NCI-H2196 treated with DMSO at 0.1 percent for 48 hours (cell line): ENCODE results near the gene PER1.

Experiments
- DNase-seq: peaks from one replicate; lab custom pipeline; 2025; ENCODE audit not compliant: unreplicated experiment; lab: John Stamatoyannopoulos, UW

PER1 gene

GRCh38 chr17:8142158-8142886 lies 9.9 kb downstream of the PER1 start:
- no peak for DNase-seq

GRCh38 chr17:8141741-8142140 lies 10.5 kb downstream of the PER1 start:
- DNase-seq: no peak

- no peak for DNase-seq
Observed at GRCh38 chr17:8141045-8141444, 11.2 kb downstream of the PER1 start.

- no peak for DNase-seq
Observed at GRCh38 chr17:8140065-8141029, 11.9 kb downstream of the PER1 start.

- peak; percentile 79 for DNase-seq
Observed at GRCh38 chr17:8138672-8139371, 13.4 kb downstream of the PER1 start.

GRCh38 chr17:8138374-8138671 lies 13.9 kb downstream of the PER1 start:
- DNase-seq: no peak

DNA sequence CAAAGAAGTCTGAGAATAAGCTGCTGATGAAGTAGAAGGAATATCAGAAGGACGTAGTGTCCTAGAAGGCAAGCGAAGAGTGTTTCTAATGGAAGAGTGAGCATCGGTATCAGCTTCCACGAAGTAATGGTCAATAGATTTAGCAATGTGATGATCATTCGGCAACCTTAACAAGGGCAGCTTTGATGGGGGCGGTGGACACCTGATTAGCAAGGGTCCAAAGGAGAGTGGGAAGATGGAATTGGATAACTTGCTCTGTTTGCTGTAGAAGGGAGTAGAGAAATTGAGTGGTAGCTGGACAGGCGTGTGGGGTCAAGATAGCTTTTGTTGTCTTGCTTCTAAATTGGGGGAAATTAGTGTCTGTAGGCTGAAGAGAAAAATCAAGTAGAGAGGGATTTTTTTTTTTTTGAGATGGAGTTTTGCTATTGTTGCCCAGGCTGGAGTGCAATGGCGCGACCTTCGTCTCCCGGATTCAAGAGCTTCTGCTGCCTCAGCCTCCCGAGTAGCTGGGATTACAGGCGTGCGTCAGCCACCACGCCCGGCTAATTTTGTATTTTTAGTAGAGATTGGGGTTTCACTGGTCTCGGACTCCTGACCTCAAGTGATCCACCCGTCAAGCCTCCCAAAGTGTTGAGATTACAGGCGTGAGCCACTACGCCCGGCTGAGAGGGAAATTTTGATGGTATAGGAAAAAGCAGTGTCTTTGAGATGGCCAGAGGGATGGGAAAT lies 14.4 kb downstream of the PER1 start:
- no peak for DNase-seq

- no peak for DNase-seq
Observed at GRCh38 chr17:8133941-8134340, 18.3 kb downstream of the PER1 start.

DNA sequence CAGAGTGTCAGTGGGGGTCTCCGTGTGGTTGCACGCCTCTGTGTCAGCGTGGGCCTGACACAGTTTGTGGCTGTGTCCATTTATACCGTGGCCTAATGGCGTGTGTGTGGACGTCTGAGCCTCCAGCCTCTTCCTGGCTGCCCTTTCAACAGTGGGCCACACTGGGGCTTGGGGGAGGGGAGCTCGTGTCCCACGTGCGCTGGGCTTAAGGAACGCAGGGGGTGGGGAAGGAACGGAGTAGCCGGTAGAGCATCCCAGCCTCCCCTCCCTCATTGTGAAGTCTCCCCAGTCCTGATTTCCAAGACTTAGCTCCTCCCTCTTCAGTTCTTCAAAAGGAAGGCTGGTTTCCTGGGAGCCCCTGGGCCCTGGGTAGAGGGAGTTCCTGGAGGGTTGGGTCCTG lies 18.8 kb downstream of the PER1 start:
- no peak for DNase-seq

- DNase-seq: no peak
Observed at GRCh38 chr17:8131844-8132441, 20.3 kb downstream of the PER1 start.

GRCh38 chr17:8128125-8128784 lies 23.9 kb downstream of the PER1 start:
- DNase-seq: no peak

DNA sequence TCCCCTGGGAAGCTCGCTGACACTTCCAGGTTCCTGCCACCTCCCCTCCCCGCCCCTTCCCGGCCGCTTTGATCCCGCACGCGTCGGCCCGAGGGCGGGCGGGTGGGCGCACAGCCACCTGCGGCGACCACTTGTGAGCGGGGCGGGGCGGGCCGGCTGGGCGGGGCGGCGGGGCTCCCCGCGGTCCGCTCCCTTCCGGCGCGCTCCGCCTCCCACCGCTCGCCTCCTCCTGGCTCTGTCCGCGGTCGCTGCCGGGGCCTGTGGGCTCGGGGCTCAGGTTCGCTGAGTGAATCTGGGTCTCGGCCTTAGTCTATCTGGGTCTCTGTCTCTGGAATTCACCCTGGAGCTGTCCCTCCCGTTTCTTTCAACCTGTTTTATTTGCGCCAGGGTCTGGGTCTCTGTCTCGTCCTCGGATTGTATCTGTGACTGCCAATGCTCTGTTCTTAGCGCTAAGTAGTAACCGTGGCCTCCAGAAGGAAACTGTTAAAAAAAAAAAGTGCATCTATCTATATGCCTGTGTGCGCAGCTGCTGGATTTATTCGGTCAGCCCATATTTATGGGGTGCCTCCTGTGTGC lies 25.6 kb downstream of the PER1 start:
- no peak for DNase-seq

DNA sequence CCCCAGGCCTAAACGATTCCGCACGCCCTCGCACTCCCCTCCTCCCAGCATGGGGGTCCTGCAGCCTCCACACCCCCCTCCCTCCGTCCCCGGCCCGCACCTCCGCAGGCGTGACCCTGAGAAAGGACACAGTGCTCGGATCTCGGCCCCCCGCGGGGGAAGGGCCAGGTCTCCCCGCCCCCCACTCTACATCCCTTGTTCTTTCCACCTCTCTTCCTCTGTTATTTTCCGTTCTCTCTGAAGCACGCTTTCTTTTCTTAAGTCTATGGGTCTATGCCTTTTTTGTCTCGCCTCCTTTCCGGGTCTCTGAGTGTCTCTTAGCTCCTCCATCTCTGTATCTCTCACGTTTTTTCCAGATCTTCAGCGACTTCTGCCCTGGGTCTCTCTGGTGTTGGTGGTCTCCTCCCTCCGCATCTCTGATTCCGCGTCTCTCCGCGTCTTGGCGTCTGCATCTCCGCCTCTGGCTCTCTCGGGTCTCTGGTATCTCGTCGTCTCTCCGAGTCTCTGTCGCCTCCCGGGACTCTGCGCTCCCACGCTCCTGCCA lies 26.2 kb downstream of the PER1 start:
- no peak for DNase-seq

DNA sequence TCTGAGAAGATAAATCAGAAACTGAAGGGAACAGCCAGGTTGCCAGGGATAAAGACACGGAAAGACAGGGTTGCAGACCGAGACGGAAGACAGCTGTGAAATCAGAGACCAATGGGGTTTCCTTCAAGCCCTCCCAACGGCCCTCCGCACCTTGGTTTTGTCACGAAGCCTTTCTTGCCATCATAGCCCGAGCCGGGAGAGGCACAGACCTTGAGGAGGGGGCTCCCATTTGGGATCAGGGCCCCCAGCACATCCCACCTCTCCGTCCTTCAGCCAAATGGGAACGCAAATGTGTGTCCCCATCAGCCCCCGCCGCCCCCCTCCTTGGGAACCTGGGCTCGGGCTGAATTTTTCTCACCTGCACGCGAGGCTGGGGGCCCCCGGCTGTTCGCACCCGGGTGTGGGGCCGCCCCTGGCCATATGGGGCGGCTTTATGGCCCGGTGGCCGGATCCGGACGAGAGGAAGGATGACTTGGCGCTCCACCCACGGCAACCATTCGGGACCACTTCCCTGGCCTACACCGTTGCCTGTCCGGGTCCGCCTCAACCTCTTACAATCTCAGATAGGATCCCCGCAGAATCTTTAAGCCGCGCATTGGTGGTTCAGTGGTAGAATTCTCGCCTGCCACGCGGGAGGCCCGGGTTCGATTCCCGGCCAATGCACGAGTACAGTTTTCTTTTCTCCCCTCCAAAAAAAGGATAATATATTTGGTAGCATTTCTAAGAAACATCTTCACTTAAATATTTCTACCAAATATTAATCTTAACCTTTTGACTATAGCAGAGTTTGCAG lies 26.9 kb downstream of the PER1 start:
- no peak for DNase-seq

DNA sequence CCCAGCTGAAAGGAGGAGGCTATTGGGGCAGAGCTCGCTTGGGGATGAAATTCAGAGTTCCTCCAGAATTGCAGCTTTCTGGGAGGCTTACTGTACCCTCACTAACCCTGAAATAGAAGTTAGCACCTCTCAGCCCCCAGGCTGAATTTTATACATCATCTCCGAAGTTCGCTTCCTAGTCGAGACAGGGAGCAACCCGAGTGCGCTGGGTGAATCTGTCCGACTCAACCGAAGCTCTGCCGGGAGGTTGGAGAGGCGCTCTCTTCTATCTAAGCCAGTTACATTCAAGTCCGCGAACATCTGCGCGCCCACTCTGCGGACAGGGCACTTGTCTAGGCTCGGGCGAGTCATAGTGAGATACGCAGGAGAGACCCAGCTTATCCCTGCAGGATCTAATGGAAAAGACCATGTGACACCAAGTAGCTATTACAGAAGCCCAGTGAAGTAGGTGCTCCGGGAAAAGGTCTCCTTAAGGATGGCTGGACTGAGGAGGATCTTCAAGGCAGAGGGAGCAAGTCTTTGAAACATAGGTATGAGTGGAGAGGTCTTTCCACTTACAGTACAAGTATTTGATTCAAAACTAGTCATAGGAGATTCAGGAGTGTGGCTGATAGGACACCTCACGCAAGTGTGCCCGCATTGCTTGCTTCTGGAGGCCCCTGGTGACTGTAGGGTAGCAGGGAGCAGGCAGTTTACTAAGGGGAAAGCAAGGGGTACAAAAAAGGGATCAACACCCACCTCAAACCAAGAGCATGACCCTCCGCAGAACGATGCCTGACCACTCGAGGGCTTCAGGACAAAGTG lies 27.7 kb downstream of the PER1 start:
- DNase-seq: no peak

DNA sequence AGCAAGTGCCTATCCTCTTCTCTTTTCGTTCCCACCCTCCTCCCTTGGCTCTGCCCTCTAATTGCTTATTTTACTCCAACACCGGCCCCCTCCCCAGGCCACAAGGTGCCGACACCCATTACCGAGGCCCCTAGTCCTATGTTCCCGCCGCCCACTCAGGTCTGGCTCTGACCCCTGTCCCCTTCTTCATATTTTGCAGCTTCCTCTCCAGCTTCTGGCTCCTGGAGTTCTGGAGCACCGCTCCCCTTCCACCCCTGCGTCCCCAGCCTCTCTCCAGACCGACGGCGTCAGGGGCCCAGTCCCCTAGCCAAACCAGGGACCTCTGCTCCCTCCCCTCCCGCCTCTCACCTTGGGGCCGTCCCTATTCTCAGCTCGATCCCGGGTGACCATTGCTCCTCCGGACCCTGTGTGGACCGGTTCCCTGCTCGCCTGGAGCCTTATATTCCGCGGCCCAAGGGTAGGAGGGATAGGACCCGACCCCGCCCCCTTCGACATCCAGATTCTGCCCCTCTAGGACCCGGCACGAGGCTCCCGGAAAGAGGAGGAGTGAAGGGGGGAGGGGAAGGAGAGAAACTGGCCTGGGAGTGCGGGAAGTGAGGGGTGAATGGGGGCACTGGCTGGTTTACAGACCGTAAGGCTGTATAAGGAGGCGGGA lies 28.4 kb downstream of the PER1 start, which contains the start of gene HES7:
Gene HES7 (minus strand): TSS at position 412 of the 655 bp plus-strand sequence. CDS start 22 bp downstream, at position 390.
- no peak for DNase-seq
